GM12873 (cell line): ENCODE measurements around the gene STX7.

ENCODE experiments used
- CTCF ChIP-seq: IDR thresholded peaks from 2 replicates; pipeline ENCODE4 v1.5.1; 2012; ENCODE audit warnings: low read depth, mild to moderate bottlenecking, moderate library complexity, low read length, control low read depth; ENCODE audit not compliant: insufficient read depth; ENCODE audit errors: missing control alignments

The STX7 gene

GRCh38 chr6:132481189-132481588 lies 31.7 kb downstream of the STX7 start:
- TF ChIP-seq CTCF = no peak

- no peak for TF ChIP-seq CTCF
Measured at GRCh38 chr6:132479131-132479530, 33.8 kb downstream of the STX7 start.

- TF ChIP-seq CTCF = no peak
Measured at GRCh38 chr6:132478674-132479073, 34.2 kb downstream of the STX7 start.

- no peak for TF ChIP-seq CTCF
Measured at GRCh38 chr6:132478266-132478665, 34.6 kb downstream of the STX7 start.

GRCh38 chr6:132476688-132477087 lies 36.2 kb downstream of the STX7 start:
- no peak for TF ChIP-seq CTCF

GRCh38 chr6:132475925-132476324 lies 37.0 kb downstream of the STX7 start:
- no peak for TF ChIP-seq CTCF

- TF ChIP-seq CTCF = no peak
Measured at GRCh38 chr6:132471787-132472186, 41.1 kb downstream of the STX7 start.
